Inflammatory macrophage treated with lipopolysaccharide for 4 hours (primary cell): ENCODE results near the gene ABHD12.

ENCODE experiments used
- DNase-seq: peaks from one replicate; pipeline ENCODE4 v3.0.0-alpha.2; 2020

ABHD12 gene

GRCh38 chr20:25380945-25381614 is 9.6 kb downstream of the ABHD12 start:
- DNase-seq, result no peak

- DNase-seq, result peak; percentile 25
Observed at GRCh38 chr20:25378884-25379733, 11.5 kb downstream of the ABHD12 start.

GRCh38 chr20:25378189-25378883 is 12.3 kb downstream of the ABHD12 start:
- no peak for DNase-seq

GRCh38 chr20:25376886-25377285 is 13.7 kb downstream of the ABHD12 start:
- no peak for DNase-seq

- no peak for DNase-seq
Observed at GRCh38 chr20:25376236-25376635, 14.4 kb downstream of the ABHD12 start.

GRCh38 chr20:25374842-25375241 is 15.8 kb downstream of the ABHD12 start:
- no peak for DNase-seq

GRCh38 chr20:25372584-25373336 is 17.9 kb downstream of the ABHD12 start:
- peak; percentile 66 for DNase-seq

- no peak for DNase-seq
Observed at GRCh38 chr20:25369971-25370370, 20.7 kb downstream of the ABHD12 start.

- no peak for DNase-seq
Observed at GRCh38 chr20:25369529-25369928, 21.1 kb downstream of the ABHD12 start.

- peak; percentile 60 for DNase-seq
Observed at GRCh38 chr20:25368976-25369375, 21.7 kb downstream of the ABHD12 start.

- no peak for DNase-seq
Observed at GRCh38 chr20:25368526-25368925, 22.1 kb downstream of the ABHD12 start.

- DNase-seq, result no peak
Observed at GRCh38 chr20:25364879-25365699, 25.5 kb downstream of the ABHD12 start.

- no peak for DNase-seq
Observed at GRCh38 chr20:25364180-25364788, 26.4 kb downstream of the ABHD12 start.

GRCh38 chr20:25361287-25361683 is 29.4 kb downstream of the ABHD12 start:
- DNase-seq, result no peak

GRCh38 chr20:25360631-25361286 is 29.9 kb downstream of the ABHD12 start:
- peak; percentile 55 for DNase-seq

- no peak for DNase-seq
Observed at GRCh38 chr20:25356271-25356933, 34.2 kb downstream of the ABHD12 start.

- DNase-seq, result no peak
Observed at GRCh38 chr20:25355866-25356265, 34.8 kb downstream of the ABHD12 start.

- peak; percentile 27 for DNase-seq
Observed at GRCh38 chr20:25355011-25355595, 35.5 kb downstream of the ABHD12 start.

GRCh38 chr20:25353747-25354705 is 36.6 kb downstream of the ABHD12 start:
- DNase-seq, result no peak
